D341Med (cell line): Measurements from ENCODE around the gene HEBP2.

Experiments
- DNase-seq: peaks from one replicate; pipeline ENCODE4 v3.0.0; 2012; ENCODE audit warnings: low spot score

The HEBP2 gene

GRCh38 chr6:138454981-138455706 lies 51.1 kb downstream of the HEBP2 start:
- DNase-seq = no peak

GRCh38 chr6:138455746-138456400 lies 51.9 kb downstream of the HEBP2 start:
- DNase-seq = no peak

- no peak for DNase-seq
These were observed 52.4 kb downstream of the HEBP2 start for GRCh38 chr6:138456401-138456790.

- DNase-seq = no peak
These were observed 57.6 kb downstream of the HEBP2 start for GRCh38 chr6:138461647-138462046.

- no peak for DNase-seq
These were observed 60.1 kb downstream of the HEBP2 start for GRCh38 chr6:138464085-138464484.

- DNase-seq = no peak
These were observed 61.1 kb downstream of the HEBP2 start for GRCh38 chr6:138465007-138465645.

- no peak for DNase-seq
These were observed 63.9 kb downstream of the HEBP2 start for GRCh38 chr6:138467901-138468300.

- no peak for DNase-seq
These were observed 64.4 kb downstream of the HEBP2 start for GRCh38 chr6:138468320-138469015.
